Liver (tissue), 9 donors: ENCODE measurements around the gene PRRT1B. TPM values are rescaled to one million over a fixed set of nuclear protein-coding genes. Genes with fewer than 3 reads are reported as not detected.

Experiments
- DNase-seq: peaks from one replicate; pipeline ENCODE4 v3.0.0-alpha.2; 2017; ENCODE audit warnings: low spot score
- H3K27ac ChIP-seq, 2 donors: one replicate each; pipeline ENCODE4 v1.7.0; 2013; ENCODE audit warnings: inconsistent platforms in 2 of 2, low read length in 2 of 2, control low read depth in 1 of 2, low read depth in 1 of 2, mild to moderate bottlenecking in 1 of 2
- H3K27me3 ChIP-seq, 4 donors: one replicate each; pipeline versions ENCODE4 v1.6.1 to v1.7.0; 2013; ENCODE audit warnings: low read length in 3 of 4, inconsistent platforms in 1 of 4, mild to moderate bottlenecking in 1 of 4, moderate library complexity in 1 of 4; ENCODE audit not compliant: control insufficient read depth in 4 of 4, insufficient read depth in 4 of 4
- H3K36me3 ChIP-seq, 4 donors: one replicate each; pipeline versions ENCODE4 v1.6.1 to v1.7.0; 2013; ENCODE audit warnings: low read length in 3 of 4, mild to moderate bottlenecking in 3 of 4, low read depth in 1 of 4, moderate library complexity in 1 of 4; ENCODE audit not compliant: control insufficient read depth in 4 of 4, insufficient read depth in 3 of 4
- H3K4me1 ChIP-seq, 4 donors: one replicate each; pipeline versions ENCODE4 v1.6.1 to v1.7.0; 2013; ENCODE audit warnings: low read length in 3 of 4, mild to moderate bottlenecking in 3 of 4, moderate library complexity in 1 of 4; ENCODE audit not compliant: control insufficient read depth in 4 of 4, insufficient read depth in 4 of 4
- H3K4me3 ChIP-seq, 3 donors: one replicate each; pipeline versions ENCODE4 v1.6.1 to v1.7.0; 2013; ENCODE audit warnings: low read length in 3 of 3, control low read depth in 1 of 3, low read depth in 1 of 3, mild to moderate bottlenecking in 1 of 3
- H3K9ac ChIP-seq, 2 donors: one replicate each; pipeline ENCODE4 v1.7.0; 2013; ENCODE audit warnings: low read length in 2 of 2, mild to moderate bottlenecking in 2 of 2, moderate library complexity in 2 of 2, control low read depth in 1 of 2, low read depth in 1 of 2
- H3K9me3 ChIP-seq, 4 donors: one replicate each; pipeline versions ENCODE4 v1.6.1 to v1.7.0; 2013; ENCODE audit warnings: low read length in 3 of 4; ENCODE audit not compliant: control insufficient read depth in 4 of 4
- CTCF ChIP-seq: fragments of 150-350 bp; IDR thresholded peaks from 2 replicates; pipeline ENCODE4 v1.5.1; 2017; ENCODE audit warnings: improper control_type of control experiment, low read depth, low read length; ENCODE audit not compliant: missing input control
- EGR1 ChIP-seq, 2 donors: IDR thresholded peaks; 2 replicates each; pipeline ENCODE4 v1.6.1; 2016 to 2018; ENCODE audit warnings: antibody characterized with exemption in 2 of 2, low read depth in 2 of 2
- FOXA1 ChIP-seq: IDR thresholded peaks from 2 replicates; pipeline ENCODE4 v1.6.1; 2016; ENCODE audit warnings: antibody characterized with exemption
- FOXA2 ChIP-seq: IDR thresholded peaks from 2 replicates; pipeline ENCODE4 v1.6.1; 2016; ENCODE audit warnings: antibody characterized with exemption
- GABPA ChIP-seq, 2 donors: IDR thresholded peaks in 1 of 2; conservative IDR thresholded peaks in 1 of 2; 2 replicates each; pipeline ENCODE4 v1.6.1; 2016; ENCODE audit warnings: antibody characterized with exemption in 2 of 2, mild to moderate bottlenecking in 1 of 2, moderate library complexity in 1 of 2
- HNF4A ChIP-seq, 2 donors: conservative IDR thresholded peaks; 2 replicates each; pipeline ENCODE4 v1.6.1; 2016; ENCODE audit warnings: antibody characterized with exemption in 2 of 2, mild to moderate bottlenecking in 2 of 2
- HNF4G ChIP-seq: IDR thresholded peaks from 2 replicates; pipeline ENCODE4 v1.6.1; 2016; ENCODE audit warnings: antibody characterized with exemption
- JUND ChIP-seq, 2 donors: IDR thresholded peaks; 2 replicates each; pipeline ENCODE4 v1.6.1; 2016; ENCODE audit warnings: antibody characterized with exemption in 2 of 2
- NR2F2 ChIP-seq: IDR thresholded peaks from 2 replicates; pipeline ENCODE4 v1.6.1; 2016; ENCODE audit warnings: antibody characterized with exemption
- RAD21 ChIP-seq, 2 donors: IDR thresholded peaks; 2 replicates each; pipeline ENCODE4 v1.6.1; 2016; ENCODE audit warnings: antibody characterized with exemption in 2 of 2, mild to moderate bottlenecking in 2 of 2
- REST ChIP-seq: IDR thresholded peaks from 2 replicates; pipeline ENCODE4 v1.6.1; 2016; ENCODE audit warnings: antibody characterized with exemption, mild to moderate bottlenecking
- RXRA ChIP-seq, 2 donors: IDR thresholded peaks; 2 replicates each; pipeline ENCODE4 v1.6.1; 2017 to 2018; ENCODE audit warnings: antibody characterized with exemption in 2 of 2, mild to moderate bottlenecking in 1 of 2
- SP1 ChIP-seq: IDR thresholded peaks from 2 replicates; pipeline ENCODE4 v1.6.1; 2018; ENCODE audit warnings: antibody characterized with exemption, mild to moderate bottlenecking
- TAF1 ChIP-seq: conservative IDR thresholded peaks from 2 replicates; pipeline ENCODE4 v1.6.1; 2016; ENCODE audit warnings: antibody characterized with exemption, mild to moderate bottlenecking
- YY1 ChIP-seq: IDR thresholded peaks from 2 replicates; pipeline ENCODE4 v1.6.1; 2016; ENCODE audit warnings: antibody characterized with exemption, mild to moderate bottlenecking
- WGBS: extraction: QIAGEN DNeasy Blood & Tissue Kit; methylation state at CpG from one replicate; pipeline ENCODE4 v1.1.7; 2013; 5-methylcytosine and 5-hydroxymethylcytosine counted together
- polyA plus RNA-seq, 2 donors: library from polyadenylated mRNA; stranded (reverse) in 1 of 2; unstranded in 1 of 2; fragments of 200-250 nt in 1 of 2; fragments of >200 nt in 1 of 2; fragmentation: Nextera tagmentation in 1 of 2; extraction: Ambion mirVana in 1 of 2; gene quantifications; one replicate each; pipeline versions ENCODE4 v1.2.1 to v1.2.3, GENCODE V29; 2013 to 2015
- total RNA-seq, 2 donors: library from RNA; depleted of rRNA; stranded (reverse); fragments of >200 nt; gene quantifications; one replicate each; pipeline ENCODE4 v1.2.3, GENCODE V29; 2014
- TF ChIP-seq, protein P1 (sequence below): IDR thresholded peaks from 2 replicates; pipeline ENCODE4 v1.6.1; 2016; ENCODE audit warnings: antibody characterized with exemption
- TF ChIP-seq, protein P2 (sequence below): IDR thresholded peaks from 2 replicates; pipeline ENCODE4 v1.6.1; 2016; ENCODE audit warnings: antibody characterized with exemption
- TF ChIP-seq, protein P3 (sequence below): IDR thresholded peaks from 2 replicates; pipeline ENCODE4 v1.6.1; 2016; ENCODE audit warnings: antibody characterized with exemption
- donor health status: healthy.
- donor health status: healthy.
- donor health status: healthy.
- donor health status: healthy.
- donor health status: healthy.

The PRRT1B gene
- total and polyA plus RNA-seq, 4 donors = 0.15 to 1.9 (median 1.4) TPM

DNA sequence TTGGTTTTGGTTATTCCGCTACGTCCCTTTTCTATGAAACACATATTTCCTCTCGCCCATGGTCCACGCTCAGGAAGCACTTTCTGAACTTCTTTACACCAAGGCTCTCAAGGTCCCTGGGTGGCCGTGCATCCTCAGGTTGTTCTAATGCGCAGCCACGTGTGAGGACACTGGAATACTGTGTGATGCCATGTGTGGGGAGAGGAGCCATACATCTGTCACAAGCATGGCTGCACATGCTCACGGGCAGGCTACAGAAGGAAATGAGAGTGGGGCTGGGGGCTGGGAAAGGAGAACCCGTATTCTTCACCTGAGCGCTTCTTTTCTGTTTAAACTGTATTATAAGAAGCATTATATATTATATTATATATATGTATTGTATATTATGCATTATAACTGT is 36.7 kb downstream of the PRRT1B start:
- DNase-seq = no peak
- Histone ChIP-seq H3K9me3 (no peaks in the 10 kb centered on the region), H3K36me3 (peaks cover 4 to 33% (median 14%) of the 10 kb centered on the region in 4 donors), H3K27me3 (no peaks in the 10 kb centered on the region), H3K9ac (no peak overlapping the region), H3K4me1 (peaks cover 0 to 18% (median 15%) of the 10 kb centered on the region in 4 donors), H3K27ac (no peak overlapping the region), H3K4me3 (no peak overlapping the region)
- TF ChIP-seq EGR1 (IDR thresholded peaks at IDR 0.05; ENCODE audit: low read depth in 2 of 2) (no peak), RXRA (IDR thresholded peaks at IDR 0.05) (no peak), NR2F2 (no peak), TAF1 (no peak), HNF4G (no peak), RAD21 (IDR thresholded peaks at IDR 0.05) (no peak), HNF4A (conservative IDR thresholded peaks at IDR 0.05) (no peak), GABPA (IDR thresholded peaks at IDR 0.05 in 1 of 2, conservative IDR thresholded peaks at IDR 0.05 in 1 of 2) (no peak), FOXA1 (no peak), FOXA2 (no peak), JUND (IDR thresholded peaks at IDR 0.05) (no peak), YY1 (no peak), CTCF (no peak), SP1 (no peak), REST (no peak)
- TF ChIP-seq, protein P1, sequence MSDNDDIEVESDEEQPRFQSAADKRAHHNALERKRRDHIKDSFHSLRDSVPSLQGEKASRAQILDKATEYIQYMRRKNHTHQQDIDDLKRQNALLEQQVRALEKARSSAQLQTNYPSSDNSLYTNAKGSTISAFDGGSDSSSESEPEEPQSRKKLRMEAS = no peak
- TF ChIP-seq, protein P2, sequence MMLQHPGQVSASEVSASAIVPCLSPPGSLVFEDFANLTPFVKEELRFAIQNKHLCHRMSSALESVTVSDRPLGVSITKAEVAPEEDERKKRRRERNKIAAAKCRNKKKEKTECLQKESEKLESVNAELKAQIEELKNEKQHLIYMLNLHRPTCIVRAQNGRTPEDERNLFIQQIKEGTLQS = no peak
- TF ChIP-seq, protein P3, sequence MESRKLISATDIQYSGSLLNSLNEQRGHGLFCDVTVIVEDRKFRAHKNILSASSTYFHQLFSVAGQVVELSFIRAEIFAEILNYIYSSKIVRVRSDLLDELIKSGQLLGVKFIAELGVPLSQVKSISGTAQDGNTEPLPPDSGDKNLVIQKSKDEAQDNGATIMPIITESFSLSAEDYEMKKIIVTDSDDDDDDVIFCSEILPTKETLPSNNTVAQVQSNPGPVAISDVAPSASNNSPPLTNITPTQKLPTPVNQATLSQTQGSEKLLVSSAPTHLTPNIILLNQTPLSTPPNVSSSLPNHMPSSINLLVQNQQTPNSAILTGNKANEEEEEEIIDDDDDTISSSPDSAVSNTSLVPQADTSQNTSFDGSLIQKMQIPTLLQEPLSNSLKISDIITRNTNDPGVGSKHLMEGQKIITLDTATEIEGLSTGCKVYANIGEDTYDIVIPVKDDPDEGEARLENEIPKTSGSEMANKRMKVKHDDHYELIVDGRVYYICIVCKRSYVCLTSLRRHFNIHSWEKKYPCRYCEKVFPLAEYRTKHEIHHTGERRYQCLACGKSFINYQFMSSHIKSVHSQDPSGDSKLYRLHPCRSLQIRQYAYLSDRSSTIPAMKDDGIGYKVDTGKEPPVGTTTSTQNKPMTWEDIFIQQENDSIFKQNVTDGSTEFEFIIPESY = no peak
- WGBS = 97% methylated on average over 10 of the region's 10 CpGs
